Mucosa of stomach (tissue), 1 donor: ENCODE data around the gene UBXN10.

Source experiments
- H3K27me3 ChIP-seq: one replicate; pipeline ENCODE4 v1.7.0; 2013; ENCODE audit warnings: mild to moderate bottlenecking, low read length; ENCODE audit not compliant: control insufficient read depth, insufficient read depth
- H3K36me3 ChIP-seq: one replicate; pipeline ENCODE4 v1.7.0; 2013; ENCODE audit warnings: low read length; ENCODE audit not compliant: control insufficient read depth, insufficient read depth
- H3K4me1 ChIP-seq: one replicate; pipeline ENCODE4 v1.7.0; 2013; ENCODE audit warnings: mild to moderate bottlenecking, low read length; ENCODE audit not compliant: control insufficient read depth, insufficient read depth
- H3K4me3 ChIP-seq: one replicate; pipeline ENCODE4 v1.7.0; 2013; ENCODE audit warnings: low read length
- H3K9ac ChIP-seq: one replicate; pipeline ENCODE4 v1.7.0; 2013; ENCODE audit warnings: mild to moderate bottlenecking, low read length, moderate library complexity
- H3K9me3 ChIP-seq: one replicate; pipeline ENCODE4 v1.7.0; 2013; ENCODE audit warnings: mild to moderate bottlenecking, low read length, moderate library complexity; ENCODE audit not compliant: control insufficient read depth
- donor health status: Pancreatic carcinoma.

UBXN10 gene

GRCh38 chr1:20240012-20240411 lies 54.1 kb downstream of the UBXN10 start:
- Histone ChIP-seq H3K4me3 (no peak overlapping the region), H3K36me3 (no peaks in the 10 kb centered on the region), H3K4me1 (no peaks in the 10 kb centered on the region), H3K27me3 (peaks cover 20% of the 10 kb centered on the region), H3K9me3 (no peaks in the 10 kb centered on the region), H3K9ac (no peak overlapping the region)

- no peaks in the 10 kb centered on the region for H3K9me3 ChIP-seq
- no peaks in the 10 kb centered on the region for H3K36me3 ChIP-seq
- no peak overlapping the region for H3K9ac ChIP-seq
- peaks cover 20% of the 10 kb centered on the region for H3K27me3 ChIP-seq
- no peaks in the 10 kb centered on the region for H3K4me1 ChIP-seq
- H3K4me3 ChIP-seq = no peak overlapping the region
Observed at GRCh38 chr1:20242890-20243479, 57.1 kb downstream of the UBXN10 start.
